ENCODE data around the gene MFGE8. TPM values are rescaled to one million over a fixed set of nuclear protein-coding genes. Genes with fewer than 3 reads are reported as not detected.
"Not testable (repeated sequence)": the region's sequence is repeated elsewhere in the genome, so short reads cannot be mapped to it uniquely, and the experiment has no call there.

MFGE8 gene
- total RNA-seq, 1 donor from 2014 or later = 168 TPM

DNA sequence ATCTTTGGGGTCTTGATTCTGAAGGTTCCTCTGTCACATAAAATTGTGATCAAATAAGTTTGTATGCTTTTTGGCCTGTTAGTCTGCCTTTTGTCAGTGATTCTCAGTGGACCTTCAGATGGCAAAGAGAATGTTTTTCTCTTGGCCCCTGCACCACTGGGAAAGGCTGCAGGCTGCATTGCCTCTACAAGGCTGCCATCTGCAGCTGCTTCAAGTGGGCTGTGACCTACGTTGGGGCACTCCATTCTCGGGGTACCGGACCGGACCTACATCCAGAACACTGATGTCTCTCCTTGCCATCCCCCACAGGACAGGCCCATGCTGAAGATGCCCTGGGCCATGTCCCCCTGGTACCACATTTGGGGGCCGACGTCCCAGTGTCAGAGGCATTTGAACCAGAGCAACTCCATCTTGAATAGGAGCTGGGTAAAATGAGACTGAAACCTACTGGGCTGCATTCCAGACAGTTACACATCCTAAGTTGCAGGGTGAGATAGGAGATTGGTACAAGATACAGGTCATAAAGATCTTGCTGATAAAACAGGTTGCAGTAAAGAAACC, 37.5 kb upstream of the MFGE8 start:
- Histone ChIP-seq H3K27me3 (no peaks in the 10 kb centered on the region), H3K9me3 (no peaks in the 10 kb centered on the region), H3K4me1 (no peaks in the 10 kb centered on the region), H3K4me3 (no peak overlapping the region), H3K27ac (no peak overlapping the region), H3K36me3 (no peaks in the 10 kb centered on the region)
- DNase-seq (no peak), ATAC-seq (no peak)
- TF ChIP-seq, protein P1, sequence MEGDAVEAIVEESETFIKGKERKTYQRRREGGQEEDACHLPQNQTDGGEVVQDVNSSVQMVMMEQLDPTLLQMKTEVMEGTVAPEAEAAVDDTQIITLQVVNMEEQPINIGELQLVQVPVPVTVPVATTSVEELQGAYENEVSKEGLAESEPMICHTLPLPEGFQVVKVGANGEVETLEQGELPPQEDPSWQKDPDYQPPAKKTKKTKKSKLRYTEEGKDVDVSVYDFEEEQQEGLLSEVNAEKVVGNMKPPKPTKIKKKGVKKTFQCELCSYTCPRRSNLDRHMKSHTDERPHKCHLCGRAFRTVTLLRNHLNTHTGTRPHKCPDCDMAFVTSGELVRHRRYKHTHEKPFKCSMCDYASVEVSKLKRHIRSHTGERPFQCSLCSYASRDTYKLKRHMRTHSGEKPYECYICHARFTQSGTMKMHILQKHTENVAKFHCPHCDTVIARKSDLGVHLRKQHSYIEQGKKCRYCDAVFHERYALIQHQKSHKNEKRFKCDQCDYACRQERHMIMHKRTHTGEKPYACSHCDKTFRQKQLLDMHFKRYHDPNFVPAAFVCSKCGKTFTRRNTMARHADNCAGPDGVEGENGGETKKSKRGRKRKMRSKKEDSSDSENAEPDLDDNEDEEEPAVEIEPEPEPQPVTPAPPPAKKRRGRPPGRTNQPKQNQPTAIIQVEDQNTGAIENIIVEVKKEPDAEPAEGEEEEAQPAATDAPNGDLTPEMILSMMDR (IDR thresholded peaks at IDR 0.05) = no peak
- intact Hi-C loops (cut with DNase I) = no loop called here

DNA sequence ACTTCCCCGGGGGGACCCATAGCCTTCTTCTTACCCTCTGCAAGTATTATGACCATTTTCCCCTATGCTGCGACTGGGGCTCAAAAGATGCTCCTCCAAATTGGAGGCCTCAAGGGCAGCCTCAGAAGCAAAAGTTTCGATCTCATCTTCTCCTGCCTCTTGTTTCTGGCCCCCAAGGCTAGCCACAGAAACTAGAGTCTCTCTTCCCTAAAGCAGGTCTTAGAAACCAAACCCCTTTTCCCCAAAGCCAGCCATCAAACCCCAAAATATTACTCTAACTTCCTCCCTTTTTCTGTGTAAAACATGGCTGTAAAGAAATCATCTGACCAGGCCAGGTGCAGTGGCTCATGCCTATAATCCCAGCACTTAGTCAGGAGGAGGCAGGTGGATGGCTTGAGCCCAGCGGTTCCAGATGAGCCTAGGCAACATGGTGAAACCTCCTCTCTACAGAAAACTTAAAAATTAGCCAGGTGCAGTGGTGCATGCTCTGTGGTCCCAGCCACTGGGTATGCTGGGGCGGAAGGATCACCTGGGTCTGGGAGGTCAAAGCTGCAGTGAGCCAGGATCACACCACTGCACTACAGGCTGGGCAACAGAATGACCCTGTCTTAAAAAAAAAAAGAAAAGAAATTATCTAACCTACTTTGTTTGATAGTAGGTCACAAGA, 36.7 kb upstream of the MFGE8 start:
- no peaks in the 10 kb centered on the region for H3K9me3 ChIP-seq
- no peaks in the 10 kb centered on the region for H3K27me3 ChIP-seq
- no peaks in the 10 kb centered on the region for H3K36me3 ChIP-seq
- no peaks in the 10 kb centered on the region for H3K4me1 ChIP-seq
- intact Hi-C loops (cut with DNase I) = no loop called here
- no peak for DNase-seq
- H3K27ac ChIP-seq = no peak overlapping the region
- ATAC-seq = no peak
- TF ChIP-seq, protein P1 (IDR thresholded peaks at IDR 0.05) = no peak
- H3K4me3 ChIP-seq = no peak overlapping the region

DNA sequence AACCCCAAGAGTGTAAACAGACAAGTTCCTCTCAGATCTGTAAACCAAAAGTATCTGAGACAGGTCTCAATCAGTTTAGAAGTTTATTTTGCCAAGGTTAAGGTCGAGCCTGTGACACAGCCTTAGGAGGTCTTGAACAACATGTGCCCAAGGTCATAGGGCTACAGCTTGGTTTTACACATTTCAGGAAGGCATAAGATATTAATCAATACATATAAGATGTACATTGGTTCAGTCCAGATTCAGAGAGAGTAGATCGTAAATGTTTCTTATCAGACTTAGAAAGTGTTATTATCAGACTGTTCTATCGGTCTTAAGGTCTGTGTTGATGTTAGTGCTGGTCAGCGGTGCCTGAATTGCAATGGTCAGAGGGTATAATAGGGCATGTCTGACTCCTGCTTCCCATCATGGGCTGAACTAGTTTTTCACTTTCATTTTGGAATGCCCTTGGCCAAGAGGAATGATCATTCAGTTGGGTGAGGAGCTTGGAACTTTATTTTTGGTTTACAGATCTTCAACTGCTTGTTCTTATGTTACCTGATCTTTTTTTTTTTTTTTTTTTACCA, 27.0 kb upstream of the MFGE8 start:
- intact Hi-C loops (cut with DNase I) = no loop called here
- TF ChIP-seq, protein P1 (IDR thresholded peaks at IDR 0.05) = no peak

DNA sequence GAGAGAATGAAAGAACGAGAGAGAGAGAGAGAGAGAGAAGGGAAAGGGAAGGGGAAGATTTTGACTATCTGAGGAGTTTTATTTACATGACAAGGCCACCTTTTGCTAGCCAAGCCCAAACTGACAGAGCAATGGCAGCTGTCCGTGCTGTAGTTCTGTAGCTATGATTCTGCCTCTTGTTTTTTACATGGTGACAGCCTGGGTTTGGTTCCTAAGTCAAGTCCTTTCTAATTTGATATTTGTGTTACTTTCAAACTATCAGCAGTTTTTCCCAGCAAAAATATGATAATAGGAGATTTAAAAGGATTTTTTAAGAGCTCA, 26.3 kb upstream of the MFGE8 start:
- DNase-seq = no peak
- H3K27me3 ChIP-seq = no peaks in the 10 kb centered on the region
- no peak overlapping the region for H3K27ac ChIP-seq
- TF ChIP-seq, protein P1 (IDR thresholded peaks at IDR 0.05) = no peak
- no peaks in the 10 kb centered on the region for H3K4me1 ChIP-seq
- no peak overlapping the region for H3K4me3 ChIP-seq
- no peak for ATAC-seq
- H3K36me3 ChIP-seq = no peaks in the 10 kb centered on the region
- intact Hi-C loops (cut with DNase I) = no loop called here
- H3K9me3 ChIP-seq = no peaks in the 10 kb centered on the region

More for the DNA sequence above, 27.0 kb upstream of the MFGE8 start:
- Histone ChIP-seq H3K4me3 (no peak overlapping the region), H3K36me3 (no peaks in the 10 kb centered on the region), H3K27me3 (no peaks in the 10 kb centered on the region), H3K9me3 (no peaks in the 10 kb centered on the region), H3K27ac (no peak overlapping the region), H3K4me1 (no peaks in the 10 kb centered on the region)
- DNase-seq (no peak), ATAC-seq (no peak)

DNA sequence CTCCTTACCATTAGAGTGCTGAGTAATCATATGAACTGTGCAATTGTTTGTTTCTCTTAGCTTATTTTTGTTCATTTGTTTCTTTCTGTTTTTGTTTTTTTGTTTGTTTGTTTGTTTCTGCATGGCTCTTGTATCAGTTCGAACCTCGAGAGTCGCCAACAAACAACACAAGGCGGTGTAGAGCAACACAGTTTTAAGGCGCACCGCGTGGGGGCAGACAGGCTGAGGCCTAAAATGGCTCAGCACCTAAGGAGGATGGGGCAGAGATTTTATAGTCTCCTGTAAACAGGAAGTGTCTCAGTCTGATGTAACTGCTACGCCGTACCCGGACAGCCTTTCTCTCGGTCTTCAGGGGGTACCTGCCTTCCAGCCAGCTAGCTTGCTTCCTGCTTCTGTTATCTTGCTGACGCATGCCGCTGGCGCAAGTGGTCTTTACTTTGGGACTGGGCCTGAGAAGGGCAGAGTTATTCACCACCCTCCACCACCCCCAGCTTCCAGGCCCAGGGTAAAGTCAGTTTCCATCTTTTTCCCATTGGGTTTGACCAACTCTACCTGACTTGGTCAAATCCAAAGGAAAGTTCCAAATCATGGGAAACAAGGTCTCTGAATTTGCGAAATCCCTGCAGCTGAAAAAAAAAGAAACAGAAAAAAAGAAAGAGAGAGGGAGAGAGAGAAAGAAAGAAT, 25.8 kb upstream of the MFGE8 start:
- Histone ChIP-seq H3K4me3 (no peak overlapping the region), H3K4me1 (no peaks in the 10 kb centered on the region), H3K27ac (no peak overlapping the region), H3K9me3 (no peaks in the 10 kb centered on the region), H3K36me3 (no peaks in the 10 kb centered on the region), H3K27me3 (no peaks in the 10 kb centered on the region)
- intact Hi-C loops (cut with DNase I) = no loop called here
- TF ChIP-seq, protein P1 (IDR thresholded peaks at IDR 0.05) = no peak
- ATAC-seq (no peak), DNase-seq (no peak)

DNA sequence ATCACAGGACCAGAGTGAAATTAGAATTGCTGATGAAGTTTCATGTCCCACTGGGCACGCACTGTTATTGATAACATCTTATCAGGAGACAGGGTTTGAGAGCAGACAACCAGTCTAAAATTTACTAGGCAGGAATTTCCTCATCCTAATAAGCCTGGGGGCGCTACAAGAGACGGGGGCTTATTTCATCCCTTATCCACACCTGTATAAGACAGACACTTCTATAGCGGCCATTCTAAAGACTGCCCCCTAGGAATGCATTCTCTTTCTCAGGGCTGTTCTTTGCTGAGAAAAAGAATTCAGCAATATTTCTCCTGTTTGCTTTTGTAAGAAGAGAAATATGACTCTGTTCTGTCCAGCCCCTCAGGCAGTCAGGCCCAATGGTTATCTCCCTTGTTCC, 21.3 kb upstream of the MFGE8 start:
- H3K36me3 ChIP-seq; intact Hi-C loops (cut with DNase I); H3K27ac ChIP-seq; DNase-seq; H3K27me3 ChIP-seq; H3K4me1 ChIP-seq; H3K4me3 ChIP-seq; H3K9me3 ChIP-seq; ATAC-seq: not testable (repeated sequence)

Data from upper lobe of right lung (tissue), 1 donor.